ENCODE measurements around the gene RAB35.
A peak's percentile ranks its signal among the peaks of the same experiment; 100 is the strongest.

RAB35 gene

GRCh38 chr12:120091371-120092090 lies 25.0 kb downstream of the RAB35 start:
- no peak for TF ChIP-seq CTCF (conservative IDR thresholded peaks at IDR 0.05; ENCODE audit: control insufficient read depth, insufficient read depth, low read depth, low read length)
- no peak overlapping the region for H3K4me3 ChIP-seq (ENCODE audit: control insufficient read depth, low read depth, low read length)
- DNase-seq (ENCODE audit: low read depth) = no peak

GRCh38 chr12:120090626-120091295 lies 25.8 kb downstream of the RAB35 start:
- no peak for TF ChIP-seq CTCF (conservative IDR thresholded peaks at IDR 0.05; ENCODE audit: control insufficient read depth, insufficient read depth, low read depth, low read length)
- no peak overlapping the region for H3K4me3 ChIP-seq (ENCODE audit: control insufficient read depth, low read depth, low read length)
- no peak for DNase-seq (ENCODE audit: low read depth)

GRCh38 chr12:120090206-120090605 lies 26.3 kb downstream of the RAB35 start:
- TF ChIP-seq CTCF (conservative IDR thresholded peaks at IDR 0.05; ENCODE audit: control insufficient read depth, insufficient read depth, low read depth, low read length) = no peak
- no peak for DNase-seq (ENCODE audit: low read depth)
- no peak overlapping the region for H3K4me3 ChIP-seq (ENCODE audit: control insufficient read depth, low read depth, low read length)

GRCh38 chr12:120089796-120090195 lies 26.8 kb downstream of the RAB35 start:
- TF ChIP-seq CTCF (conservative IDR thresholded peaks at IDR 0.05; ENCODE audit: control insufficient read depth, insufficient read depth, low read depth, low read length) = no peak
- no peak overlapping the region for H3K4me3 ChIP-seq (ENCODE audit: control insufficient read depth, low read depth, low read length)
- no peak for DNase-seq (ENCODE audit: low read depth)

- TF ChIP-seq CTCF (conservative IDR thresholded peaks at IDR 0.05; ENCODE audit: control insufficient read depth, insufficient read depth, low read depth, low read length) = no peak
- peak; percentile 17 for DNase-seq (ENCODE audit: low read depth)
- no peak overlapping the region for H3K4me3 ChIP-seq (ENCODE audit: control insufficient read depth, low read depth, low read length)
These were observed 27.4 kb downstream of the RAB35 start for GRCh38 chr12:120089105-120089504.

GRCh38 chr12:120086801-120087621 lies 29.5 kb downstream of the RAB35 start:
- H3K4me3 ChIP-seq (ENCODE audit: control insufficient read depth, low read depth, low read length) = peak overlapping the region; percentile 47
- TF ChIP-seq CTCF (conservative IDR thresholded peaks at IDR 0.05; ENCODE audit: control insufficient read depth, insufficient read depth, low read depth, low read length) = peak; percentile 84
- peak; percentile 98 for DNase-seq (ENCODE audit: low read depth)
